GM12878 (cell line): ENCODE results near the gene DNAJC28.

Experiments
- BACH1 ChIP-seq: fragments of 450-650 bp; IDR thresholded peaks from 2 replicates; pipeline ENCODE4 v1.6.1; 2017; ENCODE audit warnings: mild to moderate bottlenecking, borderline replicate concordance
- CTCF ChIP-seq, 3 experiments: IDR thresholded peaks in 2 of 3; conservative IDR thresholded peaks in 1 of 3; 2 replicates each; pipeline ENCODE4 v1.5.1; 2011; ENCODE audit warnings: low read depth in 3 of 3, low read length in 3 of 3, mild to moderate bottlenecking in 3 of 3, control low read depth in 2 of 3, moderate library complexity in 2 of 3, inconsistent platforms in 1 of 3, mixed read lengths in 1 of 3; ENCODE audit not compliant: control insufficient read depth in 2 of 3, insufficient read depth in 1 of 3; ENCODE audit errors: extremely low read depth in 1 of 3
- EP300 ChIP-seq, 2 experiments: fragments of 150-350 bp in 1 of 2; IDR thresholded peaks; 2 replicates each; pipeline ENCODE4 v1.6.1; 2011 to 2012; ENCODE audit warnings: low read depth in 2 of 2, low read length in 2 of 2, borderline replicate concordance in 1 of 2, improper control_type of control experiment in 1 of 2, inconsistent platforms in 1 of 2; ENCODE audit not compliant: control insufficient read depth in 1 of 2
- FOXM1 ChIP-seq: IDR thresholded peaks from 2 replicates; pipeline ENCODE4 v1.6.1; 2012; ENCODE audit warnings: low read depth, mild to moderate bottlenecking, inconsistent platforms, low read length, moderate library complexity
- IRF3 ChIP-seq: fragments of 450-650 bp; IDR thresholded peaks from 2 replicates; pipeline ENCODE4 v1.6.1; 2014; ENCODE audit warnings: mild to moderate bottlenecking
- MTA3 ChIP-seq: IDR thresholded peaks from 2 replicates; pipeline ENCODE4 v1.6.1; 2012; ENCODE audit warnings: low read length, inconsistent platforms, borderline replicate concordance
- NBN ChIP-seq: fragments of 450-650 bp; IDR thresholded peaks from 2 replicates; pipeline ENCODE4 v1.6.1; 2016
- NFXL1 ChIP-seq: fragments of 450-650 bp; IDR thresholded peaks from 2 replicates; pipeline ENCODE4 v1.6.1; 2017; ENCODE audit warnings: antibody characterized with exemption, mild to moderate bottlenecking, borderline replicate concordance
- PKNOX1 ChIP-seq: fragments of 450-650 bp; IDR thresholded peaks from 2 replicates; pipeline ENCODE4 v1.6.1; 2016; ENCODE audit warnings: mild to moderate bottlenecking
- RBBP5 ChIP-seq: fragments of 200-600 bp; sonication (generic); conservative IDR thresholded peaks from 2 replicates; pipeline ENCODE4 v1.6.1; 2016
- USF2 ChIP-seq: IDR thresholded peaks from 2 replicates; pipeline ENCODE4 v1.6.1; 2011; ENCODE audit warnings: low read depth, low read length, improper control_type of control experiment, borderline replicate concordance

GRCh38 chr21:33496345-33496744, 4.8 kb upstream of the DNAJC28 start:
- TF ChIP-seq RBBP5: no peak
- TF ChIP-seq EP300 (IDR thresholded peaks at IDR 0.05; ENCODE audit: borderline replicate concordance in 1 of 2, control insufficient read depth in 1 of 2, low read depth in 2 of 2, low read length in 2 of 2): no peak
- TF ChIP-seq MTA3: no peak
- no peak for TF ChIP-seq CTCF (IDR thresholded peaks at IDR 0.05 in 2 of 3, conservative IDR thresholded peaks at IDR 0.05 in 1 of 3; ENCODE audit: control insufficient read depth in 2 of 3, extremely low read depth in 1 of 3, insufficient read depth in 1 of 3, low read depth in 3 of 3, low read length in 3 of 3)
- no peak for TF ChIP-seq FOXM1
- TF ChIP-seq PKNOX1: no peak
- TF ChIP-seq NBN: no peak
- no peak for TF ChIP-seq BACH1
- no peak for TF ChIP-seq NFXL1
- no peak for TF ChIP-seq IRF3
- TF ChIP-seq USF2: no peak
